ENCODE measurements around the gene TBC1D13.

TBC1D13 gene

DNA sequence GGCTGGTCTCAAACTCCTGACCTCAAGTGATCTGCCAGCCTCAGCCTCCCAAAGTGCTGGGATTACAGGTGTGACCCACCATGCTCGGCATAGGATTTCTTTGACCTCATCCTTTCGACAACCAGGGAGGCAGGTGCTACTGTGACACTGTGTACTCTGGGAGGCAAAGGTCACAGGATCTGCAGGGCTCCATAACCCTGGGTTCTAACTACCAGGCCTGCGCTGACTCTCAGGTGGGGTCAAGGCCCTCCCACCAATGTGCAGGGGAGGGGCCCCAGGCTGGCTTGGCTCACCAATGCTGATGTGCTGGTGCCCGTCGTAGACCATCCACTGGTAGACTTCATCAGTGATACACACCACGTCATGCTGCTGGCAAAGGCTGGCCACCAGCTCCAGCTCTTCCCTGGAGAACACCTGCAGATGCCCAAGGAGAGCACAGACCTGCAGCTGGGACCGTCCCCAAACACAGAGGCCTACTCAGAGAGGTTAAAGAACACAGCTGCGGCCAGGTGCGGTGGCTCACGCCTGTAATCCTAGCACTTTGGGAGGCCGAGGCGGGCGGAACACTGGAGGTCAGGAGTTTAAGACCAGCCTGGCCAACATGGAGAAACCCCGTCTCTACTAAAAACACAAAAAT lies 49.6 kb downstream of the TBC1D13 start:
- Histone ChIP-seq H3K27ac (ENCODE audit: low read length, poor library complexity, severe bottlenecking) (no peak overlapping the region), H3K79me1 (replicated peaks; ENCODE audit: low read length, poor library complexity, severe bottlenecking) (peaks cover 2% of the 10 kb centered on the region), H3K4me2 (ENCODE audit: low read length, poor library complexity, severe bottlenecking) (no peak overlapping the region), H3K4ac (ENCODE audit: low read depth in 1 of 2, low read length in 2 of 2) (no peak overlapping the region), H3K4me3 (ENCODE audit: insufficient read depth in 1 of 2, low read depth in 1 of 2, low read length in 2 of 2) (no peak overlapping the region), H3K18ac (ENCODE audit: low read depth in 1 of 2, low read length in 2 of 2) (no peak overlapping the region), H2BK120ac (ENCODE audit: low read depth, low read length) (no peak overlapping the region), H3K14ac (ENCODE audit: low read length in 2 of 2) (no peak overlapping the region), H4K8ac (ENCODE audit: low read length) (no peak overlapping the region), H4K91ac (ENCODE audit: low read length) (no peak overlapping the region), H3K23ac (ENCODE audit: low read length in 2 of 2) (no peak overlapping the region), H3K4me1 (ENCODE audit: control insufficient read depth, insufficient read depth, low read depth, low read length) (peaks cover 5% of the 10 kb centered on the region), H3K36me3 (ENCODE audit: control insufficient read depth in 1 of 2, insufficient read depth in 2 of 2, low read depth in 1 of 2, low read length in 2 of 2) (peaks cover 24 to 39% of the 10 kb centered on the region in 2 experiments), H2BK15ac (ENCODE audit: low read depth, poor library complexity, severe bottlenecking) (no peak overlapping the region), H2BK12ac (ENCODE audit: low read length in 2 of 2) (no peak overlapping the region), H3K27me3 (ENCODE audit: control insufficient read depth in 1 of 2, insufficient read depth in 1 of 2, low read length in 2 of 2) (no peaks in the 10 kb centered on the region), H3K9ac (ENCODE audit: low read length) (no peak overlapping the region), H2AK5ac (ENCODE audit: low read length, severe bottlenecking) (no peak overlapping the region), H2AFZ (ENCODE audit: low read depth, low read length) (no peak overlapping the region), H3K9me3 (ENCODE audit: control insufficient read depth, low read length) (no peaks in the 10 kb centered on the region), H2BK5ac (ENCODE audit: low read depth, low read length, poor library complexity, severe bottlenecking) (no peak overlapping the region)
- no peak for DNase-seq
- WGBS = 85% methylated on average over 14 of the region's 14 CpGs

DNA sequence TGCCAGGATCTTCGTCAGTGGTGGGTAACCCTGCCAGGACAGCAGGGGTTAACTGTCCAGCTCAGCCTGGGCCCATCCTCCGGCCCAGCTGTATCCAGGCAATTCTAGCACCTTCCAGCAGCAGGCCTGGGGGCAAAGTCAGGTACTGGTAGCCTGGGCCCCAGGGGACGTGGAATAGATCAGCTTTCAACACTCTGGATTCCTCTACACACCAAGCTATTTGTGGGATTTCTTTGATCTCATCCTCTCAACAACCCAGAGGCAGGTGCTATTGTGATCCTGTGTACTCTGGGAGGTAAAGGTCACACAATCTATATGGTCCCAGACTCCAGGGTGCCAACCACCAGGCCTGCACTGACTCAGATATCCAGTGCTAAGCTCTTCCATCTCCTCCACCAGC lies 51.3 kb downstream of the TBC1D13 start:
- no peak overlapping the region for H3K4me3 ChIP-seq (ENCODE audit: insufficient read depth in 1 of 2, low read depth in 1 of 2, low read length in 2 of 2)
- no peak for DNase-seq
- H3K27ac ChIP-seq (ENCODE audit: low read length, poor library complexity, severe bottlenecking) = no peak overlapping the region
- no peak overlapping the region for H2BK15ac ChIP-seq (ENCODE audit: low read depth, poor library complexity, severe bottlenecking)
- H2AFZ ChIP-seq (ENCODE audit: low read depth, low read length) = no peak overlapping the region
- no peak overlapping the region for H3K9ac ChIP-seq (ENCODE audit: low read length)
- H3K23ac ChIP-seq (ENCODE audit: low read length in 2 of 2) = no peak overlapping the region
- WGBS = 86% methylated on average over 2 of the region's 3 CpGs
- H3K79me1 ChIP-seq (replicated peaks; ENCODE audit: low read length, poor library complexity, severe bottlenecking) = peaks cover 2% of the 10 kb centered on the region
- peaks cover 5% of the 10 kb centered on the region for H3K4me1 ChIP-seq (ENCODE audit: control insufficient read depth, insufficient read depth, low read depth, low read length)
- H2BK120ac ChIP-seq (ENCODE audit: low read depth, low read length) = no peak overlapping the region
- peaks cover 24 to 41% of the 10 kb centered on the region in 2 experiments for H3K36me3 ChIP-seq (ENCODE audit: control insufficient read depth in 1 of 2, insufficient read depth in 2 of 2, low read depth in 1 of 2, low read length in 2 of 2)
- H4K8ac ChIP-seq (ENCODE audit: low read length) = no peak overlapping the region
- no peak overlapping the region for H3K14ac ChIP-seq (ENCODE audit: low read length in 2 of 2)
- H2BK12ac ChIP-seq (ENCODE audit: low read length in 2 of 2) = no peak overlapping the region
- H3K27me3 ChIP-seq (ENCODE audit: control insufficient read depth in 1 of 2, insufficient read depth in 1 of 2, low read length in 2 of 2) = no peaks in the 10 kb centered on the region
- H2BK5ac ChIP-seq (ENCODE audit: low read depth, low read length, poor library complexity, severe bottlenecking) = no peak overlapping the region
- no peak overlapping the region for H3K4me2 ChIP-seq (ENCODE audit: low read length, poor library complexity, severe bottlenecking)
- no peak overlapping the region for H2AK5ac ChIP-seq (ENCODE audit: low read length, severe bottlenecking)
- no peak overlapping the region for H4K91ac ChIP-seq (ENCODE audit: low read length)
- H3K4ac ChIP-seq (ENCODE audit: low read depth in 1 of 2, low read length in 2 of 2) = no peak overlapping the region
- no peak overlapping the region for H3K18ac ChIP-seq (ENCODE audit: low read depth in 1 of 2, low read length in 2 of 2)
- no peaks in the 10 kb centered on the region for H3K9me3 ChIP-seq (ENCODE audit: control insufficient read depth, low read length)

DNA sequence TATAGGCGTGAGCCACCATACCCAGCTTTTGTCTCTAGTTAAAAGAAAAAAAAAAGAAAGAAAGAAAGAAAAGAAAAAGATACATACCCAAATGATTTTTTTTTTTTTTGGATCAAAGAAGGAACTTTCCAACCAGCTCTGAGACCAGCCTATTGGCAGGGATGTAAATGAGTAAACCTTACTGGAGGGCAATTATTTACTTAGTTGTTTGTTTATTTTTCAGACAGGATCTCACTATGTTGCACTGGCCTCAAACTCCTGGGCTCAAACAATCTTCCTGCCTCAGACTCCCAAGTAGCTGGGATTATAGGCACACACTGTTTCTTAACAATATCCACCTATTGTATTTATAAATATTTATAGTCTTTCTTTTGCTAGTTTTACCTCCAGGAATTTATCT lies 53.5 kb downstream of the TBC1D13 start:
- Histone ChIP-seq H3K14ac (ENCODE audit: low read length in 2 of 2) (no peak overlapping the region), H3K4me2 (ENCODE audit: low read length, poor library complexity, severe bottlenecking) (no peak overlapping the region), H2AFZ (ENCODE audit: low read depth, low read length) (no peak overlapping the region), H2AK5ac (ENCODE audit: low read length, severe bottlenecking) (no peak overlapping the region), H3K9ac (ENCODE audit: low read length) (no peak overlapping the region), H3K4me3 (ENCODE audit: insufficient read depth in 1 of 2, low read depth in 1 of 2, low read length in 2 of 2) (no peak overlapping the region), H3K4ac (ENCODE audit: low read depth in 1 of 2, low read length in 2 of 2) (no peak overlapping the region), H3K79me1 (replicated peaks; ENCODE audit: low read length, poor library complexity, severe bottlenecking) (peaks cover 3% of the 10 kb centered on the region), H4K91ac (ENCODE audit: low read length) (no peak overlapping the region), H3K9me3 (ENCODE audit: control insufficient read depth, low read length) (no peaks in the 10 kb centered on the region), H2BK15ac (ENCODE audit: low read depth, poor library complexity, severe bottlenecking) (no peak overlapping the region), H3K27ac (ENCODE audit: low read length, poor library complexity, severe bottlenecking) (no peak overlapping the region), H3K18ac (ENCODE audit: low read depth in 1 of 2, low read length in 2 of 2) (no peak overlapping the region), H3K23ac (ENCODE audit: low read length in 2 of 2) (no peak overlapping the region), H3K36me3 (ENCODE audit: control insufficient read depth in 1 of 2, insufficient read depth in 2 of 2, low read depth in 1 of 2, low read length in 2 of 2) (peaks cover 17 to 28% of the 10 kb centered on the region in 2 experiments), H2BK12ac (ENCODE audit: low read length in 2 of 2) (no peak overlapping the region), H2BK120ac (ENCODE audit: low read depth, low read length) (no peak overlapping the region), H4K8ac (ENCODE audit: low read length) (no peak overlapping the region), H3K4me1 (ENCODE audit: control insufficient read depth, insufficient read depth, low read depth, low read length) (peaks cover 6% of the 10 kb centered on the region), H3K27me3 (ENCODE audit: control insufficient read depth in 1 of 2, insufficient read depth in 1 of 2, low read length in 2 of 2) (no peaks in the 10 kb centered on the region), H2BK5ac (ENCODE audit: low read depth, low read length, poor library complexity, severe bottlenecking) (no peak overlapping the region)
- DNase-seq = no peak
- no CpG with 5 or more reads among the region's 1 CpG for WGBS

- H3K9ac ChIP-seq (ENCODE audit: low read length) = no peak overlapping the region
- H2AFZ ChIP-seq (ENCODE audit: low read depth, low read length) = no peak overlapping the region
- WGBS = 94% methylated on average over 11 of the region's 12 CpGs
- no peak overlapping the region for H3K4me3 ChIP-seq (ENCODE audit: insufficient read depth in 1 of 2, low read depth in 1 of 2, low read length in 2 of 2)
- no peak overlapping the region for H3K4me2 ChIP-seq (ENCODE audit: low read length, poor library complexity, severe bottlenecking)
- H3K4ac ChIP-seq (ENCODE audit: low read depth in 1 of 2, low read length in 2 of 2) = no peak overlapping the region
- no peak overlapping the region for H2BK5ac ChIP-seq (ENCODE audit: low read depth, low read length, poor library complexity, severe bottlenecking)
- H4K8ac ChIP-seq (ENCODE audit: low read length) = no peak overlapping the region
- no peak overlapping the region for H2BK120ac ChIP-seq (ENCODE audit: low read depth, low read length)
- no peak overlapping the region for H3K27ac ChIP-seq (ENCODE audit: low read length, poor library complexity, severe bottlenecking)
- H2AK5ac ChIP-seq (ENCODE audit: low read length, severe bottlenecking) = no peak overlapping the region
- no peak overlapping the region for H4K91ac ChIP-seq (ENCODE audit: low read length)
- H2BK12ac ChIP-seq (ENCODE audit: low read length in 2 of 2) = no peak overlapping the region
- no peak overlapping the region for H2BK15ac ChIP-seq (ENCODE audit: low read depth, poor library complexity, severe bottlenecking)
- DNase-seq = no peak
- no peak overlapping the region for H3K14ac ChIP-seq (ENCODE audit: low read length in 2 of 2)
- H3K27me3 ChIP-seq (ENCODE audit: control insufficient read depth in 1 of 2, insufficient read depth in 1 of 2, low read length in 2 of 2) = no peaks in the 10 kb centered on the region
- peaks cover 15 to 22% of the 10 kb centered on the region in 2 experiments for H3K36me3 ChIP-seq (ENCODE audit: control insufficient read depth in 1 of 2, insufficient read depth in 2 of 2, low read depth in 1 of 2, low read length in 2 of 2)
- H3K18ac ChIP-seq (ENCODE audit: low read depth in 1 of 2, low read length in 2 of 2) = no peak overlapping the region
- H3K4me1 ChIP-seq (ENCODE audit: control insufficient read depth, insufficient read depth, low read depth, low read length) = peaks cover 7% of the 10 kb centered on the region
- H3K79me1 ChIP-seq (replicated peaks; ENCODE audit: low read length, poor library complexity, severe bottlenecking) = peaks cover 8% of the 10 kb centered on the region
- no peaks in the 10 kb centered on the region for H3K9me3 ChIP-seq (ENCODE audit: control insufficient read depth, low read length)
- H3K23ac ChIP-seq (ENCODE audit: low read length in 2 of 2) = no peak overlapping the region
These were observed 54.8 kb downstream of the TBC1D13 start for GRCh38 chr9:128841694-128842492.
